SH-SY5Y (cell line): ENCODE results near the gene KIF5C.

ENCODE experiments used
- GATA2 ChIP-seq: IDR thresholded peaks from 2 replicates; pipeline ENCODE4 v1.6.1; 2011; ENCODE audit warnings: mild to moderate bottlenecking, low read depth, low read length
- GATA3 ChIP-seq: IDR thresholded peaks from 2 replicates; pipeline ENCODE4 v1.6.1; 2011; ENCODE audit warnings: low read depth, mild to moderate bottlenecking, low read length, moderate library complexity

The KIF5C gene

DNA sequence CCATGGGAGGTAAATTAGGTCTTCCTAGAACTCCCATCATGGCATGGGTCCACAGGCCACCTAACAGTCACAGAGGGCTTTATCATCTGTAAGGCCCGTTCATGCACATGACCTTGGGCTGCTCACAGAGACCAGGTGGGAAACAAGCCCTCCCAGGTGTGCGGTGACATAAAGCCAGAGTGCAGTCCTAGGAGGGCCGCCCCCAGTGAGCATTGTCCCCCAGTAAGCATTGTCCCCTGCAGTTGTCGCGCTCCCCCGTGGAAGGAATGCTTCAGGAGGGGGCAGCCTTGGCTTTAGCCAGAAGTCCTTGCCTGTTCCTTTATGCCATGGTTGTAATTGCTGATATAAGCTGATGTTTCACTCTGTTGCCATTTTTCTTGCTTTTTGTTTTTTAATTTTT, 121.8 kb downstream of the KIF5C start:
- TF ChIP-seq GATA2 = no peak
- no peak for TF ChIP-seq GATA3

DNA sequence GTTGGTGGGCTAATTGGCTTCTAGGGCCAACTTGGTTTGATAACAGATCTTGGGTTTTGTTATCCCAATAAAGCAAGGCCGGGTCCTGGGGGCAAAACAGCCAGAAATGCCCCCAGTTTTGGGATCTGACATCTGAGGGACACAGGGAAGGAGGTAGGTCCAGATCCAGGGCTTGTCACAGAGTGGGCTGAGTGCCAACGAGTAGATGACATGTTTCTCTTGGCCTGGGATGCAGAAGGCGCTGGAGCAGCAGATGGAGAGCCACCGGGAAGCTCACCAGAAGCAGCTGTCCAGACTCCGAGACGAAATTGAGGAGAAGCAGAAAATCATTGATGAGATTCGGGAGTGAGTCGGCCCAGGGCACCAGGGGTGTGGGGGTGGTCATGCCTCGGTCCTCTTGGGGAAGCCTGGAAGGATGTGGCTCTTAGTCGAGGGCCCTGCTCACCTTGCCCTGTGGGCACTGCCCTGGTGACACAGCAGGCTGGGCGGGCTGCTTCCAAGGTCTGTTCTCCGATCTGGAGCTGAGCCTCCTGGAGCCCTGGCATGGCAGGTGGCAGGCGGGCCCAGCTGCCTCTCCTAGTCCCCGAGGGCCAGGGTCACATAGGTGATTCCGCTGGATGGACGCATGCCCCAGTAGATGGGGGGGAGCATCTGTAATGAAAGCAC, 123.3 kb downstream of the KIF5C start:
- TF ChIP-seq GATA2 (no peak), GATA3 (no peak)

DNA sequence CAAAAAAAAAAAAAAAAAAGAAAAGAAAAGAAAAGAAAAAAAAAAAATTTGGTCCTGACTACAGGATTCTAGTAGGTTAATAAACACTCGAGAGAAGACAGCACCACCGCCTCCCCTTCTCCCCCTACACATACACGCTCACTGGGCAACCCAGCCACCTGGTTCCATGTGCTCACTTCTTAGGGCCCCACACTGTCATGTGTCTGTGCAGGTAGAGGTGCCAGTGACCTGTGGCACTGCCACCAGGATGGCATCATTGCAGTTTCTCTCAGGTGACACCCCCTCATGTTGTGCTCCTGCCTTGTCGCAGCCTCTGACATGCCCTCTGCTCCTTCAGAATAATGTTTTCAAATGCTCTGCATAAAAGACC, 123.8 kb downstream of the KIF5C start:
- TF ChIP-seq GATA2 (no peak), GATA3 (no peak)

DNA sequence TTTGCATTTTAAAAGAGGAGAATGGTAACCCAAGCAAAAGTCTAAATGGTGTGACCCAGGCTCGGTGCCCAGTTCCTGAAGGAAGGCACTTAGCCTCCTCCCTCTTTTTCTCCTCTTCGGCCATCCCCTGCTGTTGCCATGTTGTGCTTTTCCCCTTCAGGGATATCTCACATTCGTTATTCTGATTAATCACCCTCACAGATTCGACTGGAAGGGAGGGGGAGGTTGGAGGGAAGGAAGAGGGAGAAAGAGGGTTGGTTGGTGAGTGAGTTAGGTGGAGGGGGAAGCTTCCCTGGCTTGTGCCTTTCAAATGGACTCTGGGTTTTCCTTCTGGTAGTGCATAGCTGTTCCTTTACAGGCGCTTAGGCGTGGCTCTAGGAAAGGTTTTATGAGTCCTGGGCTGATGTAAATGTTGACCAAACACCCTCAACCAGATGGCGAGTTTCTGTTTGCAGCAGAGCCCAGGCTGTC, 124.5 kb downstream of the KIF5C start:
- TF ChIP-seq GATA3 = no peak
- TF ChIP-seq GATA2 = no peak

DNA sequence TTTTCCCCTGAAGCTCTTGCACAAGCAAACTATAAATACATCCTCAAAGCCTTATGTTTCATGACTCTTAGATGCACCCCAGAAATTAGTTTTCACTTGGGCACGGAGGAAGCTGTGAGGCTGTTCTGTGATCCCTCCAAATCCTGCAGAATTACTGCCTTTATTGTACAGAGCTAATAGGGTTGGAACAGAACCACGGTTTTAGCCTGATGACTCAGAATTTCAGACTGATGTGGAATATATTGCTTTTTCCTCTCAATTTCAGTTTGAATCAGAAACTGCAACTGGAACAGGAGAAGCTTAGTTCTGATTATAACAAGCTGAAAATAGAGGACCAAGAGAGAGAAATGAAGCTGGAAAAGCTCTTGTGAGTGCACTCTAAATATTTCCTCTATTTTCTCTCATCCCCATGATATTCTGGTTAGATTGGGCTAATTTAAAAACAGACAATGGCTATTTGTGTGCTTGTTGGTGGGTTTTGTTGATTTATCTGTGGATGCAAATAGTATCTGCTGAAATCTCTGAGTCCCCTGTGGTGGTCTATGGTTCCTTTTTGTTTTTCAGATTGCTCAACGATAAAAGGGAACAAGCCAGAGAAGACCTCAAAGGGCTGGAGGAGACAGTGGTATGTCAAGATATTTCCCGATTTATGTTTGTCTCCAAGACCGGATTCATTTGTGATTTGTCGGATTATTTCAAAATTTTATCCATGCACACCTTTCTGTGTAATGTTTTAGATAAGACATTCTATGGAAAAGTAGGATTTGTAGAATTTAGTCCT, 125.3 kb downstream of the KIF5C start:
- no peak for TF ChIP-seq GATA3
- TF ChIP-seq GATA2 = no peak

DNA sequence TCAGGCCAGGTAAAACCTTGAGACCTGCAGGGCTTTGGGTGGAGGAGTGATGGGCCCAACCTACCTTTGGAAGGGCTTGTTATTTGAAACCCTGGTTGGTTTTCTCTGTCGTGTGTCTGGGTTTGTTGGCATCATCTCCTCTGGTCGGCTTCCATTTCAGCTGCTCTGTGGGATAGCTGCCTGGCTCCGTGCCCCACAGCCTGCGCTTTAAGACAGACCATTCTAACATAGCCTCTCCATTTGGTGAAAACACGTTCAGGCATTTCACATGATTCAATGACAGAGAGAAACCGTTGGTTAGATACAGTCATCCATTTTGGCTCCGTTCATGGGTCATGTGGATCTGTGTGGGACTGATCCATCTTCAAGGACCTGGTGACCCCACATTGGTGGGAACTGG, 126.5 kb downstream of the KIF5C start:
- TF ChIP-seq GATA2 (no peak), GATA3 (no peak)

DNA sequence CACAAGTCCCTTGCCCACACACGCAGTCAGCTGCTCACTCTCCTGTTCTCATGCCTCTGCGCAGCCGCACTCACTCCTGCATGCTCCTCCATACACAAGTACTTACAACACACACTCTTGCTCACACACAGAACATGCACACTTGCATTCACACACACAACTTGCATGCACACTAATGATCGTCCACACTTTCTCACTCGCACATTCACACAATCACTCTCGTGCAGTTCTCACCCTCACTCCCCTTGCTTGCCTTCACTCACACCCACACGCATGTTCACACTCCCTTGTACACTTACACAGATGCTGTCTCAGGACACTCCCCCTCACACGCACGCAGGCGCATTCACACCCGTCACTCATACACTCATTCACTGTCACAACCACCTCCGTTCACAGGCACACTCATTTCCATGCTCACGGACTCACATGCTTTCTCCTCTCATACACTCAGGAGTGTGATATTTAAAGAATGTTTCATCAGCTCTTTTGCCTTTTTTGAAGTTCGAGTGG, 127.4 kb downstream of the KIF5C start:
- TF ChIP-seq GATA3 (no peak), GATA2 (no peak)

DNA sequence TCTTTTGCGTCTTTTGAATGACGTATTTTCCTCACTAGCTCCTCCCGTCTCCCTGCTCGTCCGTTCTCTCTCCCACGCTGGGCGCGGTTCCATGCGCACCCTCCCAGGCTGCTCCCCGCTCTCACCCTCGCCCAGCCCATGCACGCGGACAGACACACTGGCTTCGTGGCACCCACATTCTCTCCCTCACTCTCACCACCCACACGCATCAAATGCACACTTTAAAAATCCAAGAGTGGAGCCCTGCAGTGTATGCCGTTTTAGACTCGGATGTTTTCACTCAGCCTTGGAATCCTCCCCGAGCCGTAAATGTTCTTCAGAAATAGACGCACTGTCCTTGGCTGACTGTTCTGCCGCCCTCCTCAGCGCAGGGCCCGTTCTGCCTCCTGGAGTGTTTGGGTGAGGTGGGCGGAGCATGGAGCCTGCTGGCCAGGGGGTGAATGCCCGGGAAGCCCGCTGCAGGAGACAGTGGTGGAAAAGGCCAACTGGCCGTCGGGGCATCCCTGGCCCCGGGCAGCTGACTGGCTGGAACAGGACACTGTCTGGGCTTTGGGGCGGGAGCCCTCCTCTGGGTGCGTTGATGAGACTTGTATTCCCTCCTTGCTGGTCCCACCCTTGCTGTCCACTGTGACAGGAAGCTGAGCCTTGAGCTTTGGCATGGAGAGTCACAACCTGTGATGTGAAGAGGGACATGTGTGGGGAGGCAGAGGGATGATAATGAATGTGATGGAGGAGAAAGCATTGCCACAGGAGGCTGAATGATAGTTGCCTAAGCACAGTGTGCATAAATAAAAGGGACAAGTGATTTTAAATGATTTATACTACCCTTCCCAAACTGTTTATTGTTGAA, 128.1 kb downstream of the KIF5C start:
- TF ChIP-seq GATA2 (no peak), GATA3 (no peak)

DNA sequence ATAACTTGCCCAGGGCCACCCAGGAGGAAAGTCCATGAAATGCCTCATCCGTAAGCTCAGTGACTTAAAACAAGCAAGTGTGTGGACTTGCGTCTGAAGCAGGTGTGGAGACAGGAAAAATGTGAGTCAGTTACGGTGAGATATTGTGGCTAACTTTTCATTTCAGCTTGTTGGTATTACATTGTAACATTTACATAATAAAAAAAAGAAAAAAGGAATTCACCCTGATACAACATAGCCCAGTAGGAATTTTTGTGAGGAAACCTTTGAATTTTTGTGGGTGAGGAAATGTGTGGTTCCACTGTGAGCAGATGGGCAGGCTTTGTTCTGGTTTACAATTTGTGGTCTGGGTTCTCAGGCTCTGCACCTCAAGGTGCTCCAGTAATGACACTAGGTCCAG, 129.8 kb downstream of the KIF5C start:
- TF ChIP-seq GATA3 (no peak), GATA2 (no peak)

DNA sequence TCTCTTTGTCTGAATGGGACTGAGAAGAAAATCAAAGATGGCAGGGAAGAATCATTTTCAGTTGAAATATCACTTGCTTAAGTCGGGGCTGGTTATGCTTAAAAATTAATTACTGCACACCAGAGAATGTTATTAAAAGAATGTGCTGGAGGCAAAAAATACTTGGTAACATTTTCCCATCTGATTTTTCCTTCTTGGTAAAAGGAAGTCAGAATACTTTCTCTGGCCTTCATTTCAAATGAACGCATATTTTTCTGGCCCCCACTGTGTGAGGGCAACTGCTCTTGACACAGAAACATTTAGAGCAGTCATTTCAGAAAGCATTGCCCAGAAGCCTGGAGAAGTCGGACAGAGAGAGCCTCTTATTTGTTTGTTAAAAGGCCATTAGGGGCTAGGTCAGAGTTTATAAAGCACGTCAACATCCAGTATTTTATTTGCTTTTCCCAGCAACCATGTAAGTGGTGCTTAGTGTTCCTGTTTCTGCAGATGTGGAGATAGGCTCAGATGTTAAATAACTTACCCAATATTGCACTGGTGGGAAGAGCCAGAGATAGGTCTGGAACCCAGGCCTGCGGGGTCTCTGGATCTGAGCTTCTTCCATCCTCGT, 130.5 kb downstream of the KIF5C start:
- TF ChIP-seq GATA2 (no peak), GATA3 (no peak)

DNA sequence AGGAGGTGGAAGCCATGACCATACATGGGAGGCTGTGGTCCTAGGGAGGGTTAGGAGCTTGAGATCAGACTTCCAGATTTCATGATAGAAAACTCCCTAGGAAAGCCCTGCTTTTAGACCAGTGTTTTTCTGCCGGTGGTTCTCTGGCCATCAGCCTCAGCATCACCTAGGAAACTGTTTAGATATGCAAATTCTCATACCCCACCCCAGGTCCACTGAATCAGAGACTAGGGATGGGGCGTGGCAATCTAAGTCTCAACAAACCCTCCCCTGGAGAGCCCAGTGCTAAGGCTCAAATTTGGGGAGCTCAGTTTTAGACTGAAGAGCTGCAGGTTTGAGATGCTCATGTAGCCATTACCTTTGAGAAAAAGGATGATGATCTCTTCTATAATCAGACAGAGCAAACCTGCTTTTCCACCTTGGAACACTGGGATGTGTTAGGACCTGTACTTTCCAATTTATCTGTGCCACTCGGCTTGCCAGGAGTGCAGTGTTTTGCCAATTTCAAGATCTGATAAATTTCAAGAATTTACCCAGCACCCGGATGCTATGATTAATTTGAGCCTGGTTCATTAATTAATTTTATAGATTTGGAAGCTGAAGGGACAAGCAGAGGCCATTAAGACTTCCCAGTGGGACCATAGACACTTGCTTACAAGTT, 132.0 kb downstream of the KIF5C start:
- TF ChIP-seq GATA3 (no peak), GATA2 (no peak)

DNA sequence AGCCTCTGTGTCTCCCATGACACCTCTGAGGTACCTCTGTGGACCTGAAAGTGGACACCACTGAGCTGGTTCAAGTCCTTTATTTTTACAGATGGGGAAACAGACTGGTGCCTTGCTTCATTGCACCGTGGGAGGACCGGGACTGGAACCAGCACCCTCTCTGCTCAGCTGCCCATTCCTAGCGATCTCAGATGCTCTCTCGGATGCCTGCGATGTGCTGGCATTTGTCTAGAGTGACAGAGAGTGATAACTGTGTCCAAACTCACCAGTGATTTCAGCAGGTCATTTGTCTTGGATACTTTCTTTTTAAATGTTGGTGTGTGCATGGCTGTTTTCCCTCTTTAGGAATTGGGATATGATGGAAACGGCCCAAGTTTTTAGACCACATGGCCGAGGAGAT, 133.4 kb downstream of the KIF5C start:
- no peak for TF ChIP-seq GATA2
- TF ChIP-seq GATA3 = no peak

DNA sequence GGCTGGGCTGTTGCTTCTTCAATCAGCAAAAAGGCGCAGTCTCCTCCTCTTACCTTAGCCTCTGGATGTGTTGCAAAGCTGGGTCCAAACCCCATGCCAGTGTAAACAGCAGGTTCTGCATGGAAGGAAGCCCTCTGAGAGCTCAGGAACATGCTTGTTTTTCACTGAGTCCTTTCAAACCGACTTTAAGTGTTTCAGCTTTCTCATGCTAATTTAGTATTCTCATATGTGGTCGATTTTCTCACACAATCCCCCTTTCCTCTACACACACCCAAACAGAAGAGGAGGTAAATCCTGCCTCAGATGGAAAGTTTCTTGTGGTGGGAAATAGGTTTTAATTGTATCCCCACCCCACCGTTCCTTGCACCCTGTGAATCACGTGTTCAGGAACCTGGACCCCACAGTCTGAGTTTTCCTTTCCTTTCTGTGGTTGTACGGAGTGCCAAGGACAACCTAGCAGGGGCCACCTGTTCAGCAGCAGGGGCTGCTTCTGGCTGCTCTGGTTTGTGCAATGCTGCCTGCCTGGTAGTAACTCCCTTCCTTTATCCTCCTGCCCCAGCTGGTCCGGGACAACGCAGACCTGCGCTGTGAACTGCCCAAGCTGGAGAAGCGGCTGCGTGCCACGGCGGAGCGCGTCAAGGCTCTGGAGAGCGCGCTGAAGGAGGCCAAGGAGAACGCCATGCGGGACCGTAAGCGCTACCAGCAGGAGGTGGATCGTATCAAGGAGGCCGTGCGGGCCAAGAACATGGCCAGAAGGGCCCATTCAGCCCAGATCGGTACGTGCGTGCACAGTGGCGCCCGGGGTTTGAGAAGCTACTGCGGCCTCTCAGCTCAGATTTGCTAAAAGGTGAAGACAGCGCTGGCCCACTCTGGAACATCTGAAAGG, 134.8 kb downstream of the KIF5C start:
- TF ChIP-seq GATA3 = no peak
- no peak for TF ChIP-seq GATA2
